Ascending aorta (tissue), 2 donors: ENCODE data around the gene UNC5A. TPM values are rescaled to one million over a fixed set of nuclear protein-coding genes. Genes with fewer than 3 reads are reported as not detected.

ENCODE experiments used
- DNase-seq, 2 donors: peaks; one replicate each; pipeline ENCODE4 v3.0.0-alpha.2; 2019; ENCODE audit warnings: low spot score in 2 of 2
- H3K27ac ChIP-seq, 2 donors: fragments of 200-600 bp; sonication (generic); one replicate each; pipeline ENCODE4 v1.5.1; 2016 to 2017; ENCODE audit warnings: mild to moderate bottlenecking in 1 of 2
- H3K27me3 ChIP-seq: fragments of 200-600 bp; sonication (generic); one replicate; pipeline ENCODE4 v1.5.1; 2017
- H3K36me3 ChIP-seq, 2 donors: fragments of 200-600 bp; sonication (generic); one replicate each; pipeline ENCODE4 v1.5.1; 2016
- H3K4me1 ChIP-seq, 2 donors: fragments of 200-600 bp; sonication (generic); one replicate each; pipeline ENCODE4 v1.5.1; 2016 to 2017; ENCODE audit warnings: mild to moderate bottlenecking in 1 of 2
- H3K4me3 ChIP-seq, 2 donors: fragments of 200-600 bp; sonication (generic); one replicate each; pipeline ENCODE4 v1.5.1; 2016 to 2017; ENCODE audit warnings: mild to moderate bottlenecking in 1 of 2
- H3K9me3 ChIP-seq, 2 donors: fragments of 200-600 bp; sonication (generic); one replicate each; pipeline ENCODE4 v1.5.1; 2016
- intact Hi-C: fragments of 100-400 bp; cut with DNase I; formaldehyde crosslinking; loops from one replicate; pipeline ENCODE4 v1.15.1; 2023
- total RNA-seq: library from RNA; depleted of rRNA; stranded (reverse); fragments of >200 nt; gene quantifications from one replicate; pipeline ENCODE4 v1.1.0, GENCODE V29; 2016
- TF ChIP-seq, protein P1 (sequence below), 3 experiments: fragments of 200-600 bp in 2 of 3; fragments of 450-650 bp in 1 of 3; sonication (generic) in 2 of 3; IDR thresholded peaks; one replicate each; pipeline ENCODE4 v1.5.1; 2016 to 2019; ENCODE audit warnings: antibody characterized with exemption in 3 of 3, mild to moderate bottlenecking in 1 of 3, moderate library complexity in 1 of 3

The UNC5A gene
- total RNA-seq, 1 donor from 2014 or later: not detected

DNA sequence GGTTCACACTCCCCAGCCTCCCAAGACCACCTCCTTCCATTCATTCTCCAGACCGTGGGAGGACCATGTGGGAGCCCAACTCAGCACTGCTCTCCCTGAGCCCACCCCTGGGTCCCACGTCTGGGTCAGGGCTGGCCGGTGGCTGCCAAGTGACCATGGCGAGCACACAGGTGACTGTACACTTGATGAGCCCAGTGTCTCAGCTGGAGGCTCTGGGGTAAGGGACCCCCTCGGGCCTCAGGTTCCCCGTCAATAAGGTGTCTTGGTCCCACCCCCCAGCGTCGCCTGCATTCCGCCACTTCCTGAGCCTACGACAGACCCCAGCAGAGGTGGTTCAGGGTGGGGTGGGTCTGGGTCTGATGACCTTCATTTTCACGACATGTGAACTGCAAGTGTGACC, 50.0 kb downstream of the UNC5A start:
- H3K36me3 ChIP-seq: no peaks in the 10 kb centered on the region
- no peak for DNase-seq
- no peaks in the 10 kb centered on the region for H3K27me3 ChIP-seq
- H3K9me3 ChIP-seq: no peaks in the 10 kb centered on the region
- no peak overlapping the region for H3K27ac ChIP-seq
- TF ChIP-seq, protein P1, sequence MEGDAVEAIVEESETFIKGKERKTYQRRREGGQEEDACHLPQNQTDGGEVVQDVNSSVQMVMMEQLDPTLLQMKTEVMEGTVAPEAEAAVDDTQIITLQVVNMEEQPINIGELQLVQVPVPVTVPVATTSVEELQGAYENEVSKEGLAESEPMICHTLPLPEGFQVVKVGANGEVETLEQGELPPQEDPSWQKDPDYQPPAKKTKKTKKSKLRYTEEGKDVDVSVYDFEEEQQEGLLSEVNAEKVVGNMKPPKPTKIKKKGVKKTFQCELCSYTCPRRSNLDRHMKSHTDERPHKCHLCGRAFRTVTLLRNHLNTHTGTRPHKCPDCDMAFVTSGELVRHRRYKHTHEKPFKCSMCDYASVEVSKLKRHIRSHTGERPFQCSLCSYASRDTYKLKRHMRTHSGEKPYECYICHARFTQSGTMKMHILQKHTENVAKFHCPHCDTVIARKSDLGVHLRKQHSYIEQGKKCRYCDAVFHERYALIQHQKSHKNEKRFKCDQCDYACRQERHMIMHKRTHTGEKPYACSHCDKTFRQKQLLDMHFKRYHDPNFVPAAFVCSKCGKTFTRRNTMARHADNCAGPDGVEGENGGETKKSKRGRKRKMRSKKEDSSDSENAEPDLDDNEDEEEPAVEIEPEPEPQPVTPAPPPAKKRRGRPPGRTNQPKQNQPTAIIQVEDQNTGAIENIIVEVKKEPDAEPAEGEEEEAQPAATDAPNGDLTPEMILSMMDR (IDR thresholded peaks at IDR 0.05): no peak
- H3K4me1 ChIP-seq: no peaks in the 10 kb centered on the region
- no peak overlapping the region for H3K4me3 ChIP-seq
- intact Hi-C loops: no loop called here

DNA sequence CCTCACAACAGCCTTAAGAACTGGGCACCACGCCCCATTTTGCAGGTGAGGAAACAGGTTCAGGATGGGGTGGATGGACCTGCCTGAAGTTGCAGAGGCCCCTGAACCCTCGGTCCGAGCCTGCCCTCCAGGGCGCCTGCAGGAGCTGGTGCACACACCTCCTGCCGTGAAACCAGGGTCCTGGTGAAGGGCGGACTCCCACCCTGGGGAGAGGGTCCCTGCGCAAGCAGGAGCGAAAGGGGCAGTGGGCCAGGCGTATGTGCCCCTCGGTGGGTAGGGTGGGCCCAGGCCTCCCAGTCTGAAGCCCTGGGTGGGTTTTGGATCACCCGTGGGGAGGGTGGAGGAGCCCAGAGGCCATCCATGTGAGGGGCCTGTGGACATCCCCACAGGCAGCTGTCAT, 50.9 kb downstream of the UNC5A start:
- no peak for DNase-seq
- H3K4me1 ChIP-seq: no peaks in the 10 kb centered on the region
- no peaks in the 10 kb centered on the region for H3K27me3 ChIP-seq
- H3K36me3 ChIP-seq: no peaks in the 10 kb centered on the region
- TF ChIP-seq, protein P1 (IDR thresholded peaks at IDR 0.05): no peak
- intact Hi-C loops: no loop called here
- no peak overlapping the region for H3K4me3 ChIP-seq
- H3K27ac ChIP-seq: no peak overlapping the region
- H3K9me3 ChIP-seq: no peaks in the 10 kb centered on the region

DNA sequence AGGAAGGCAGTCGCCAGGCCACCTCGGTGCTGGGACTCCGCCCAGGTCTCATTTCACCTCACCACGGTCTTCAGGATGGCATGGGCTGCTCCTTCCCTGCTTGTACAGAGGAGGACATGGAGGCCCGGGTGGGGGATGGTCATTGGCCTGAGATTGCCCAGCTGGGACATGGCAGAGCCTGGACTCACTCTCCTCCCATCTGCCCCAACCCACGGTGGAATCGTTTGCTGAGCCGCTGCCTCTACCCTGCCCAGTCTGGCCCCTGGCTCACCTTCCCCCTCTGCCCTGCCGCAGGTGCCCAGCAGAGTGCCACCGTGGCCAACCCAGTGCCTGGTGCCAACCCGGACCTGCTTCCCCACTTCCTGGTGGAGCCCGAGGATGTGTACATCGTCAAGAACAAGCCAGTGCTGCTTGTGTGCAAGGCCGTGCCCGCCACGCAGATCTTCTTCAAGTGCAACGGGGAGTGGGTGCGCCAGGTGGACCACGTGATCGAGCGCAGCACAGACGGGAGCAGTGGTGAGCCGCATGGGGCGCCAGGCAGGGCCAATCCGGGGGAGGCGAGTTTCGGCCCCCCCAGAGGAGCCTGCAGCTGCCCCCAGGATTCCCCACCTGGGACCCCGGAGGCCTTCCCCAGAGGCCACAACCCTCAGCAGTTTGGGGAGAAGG, 52.1 kb downstream of the UNC5A start:
- no peak overlapping the region for H3K4me3 ChIP-seq
- no peaks in the 10 kb centered on the region for H3K27me3 ChIP-seq
- TF ChIP-seq, protein P1 (IDR thresholded peaks at IDR 0.05): no peak
- H3K27ac ChIP-seq: no peak overlapping the region
- no peaks in the 10 kb centered on the region for H3K36me3 ChIP-seq
- no peak for DNase-seq
- intact Hi-C loops: no loop called here
- H3K9me3 ChIP-seq: no peaks in the 10 kb centered on the region
- no peaks in the 10 kb centered on the region for H3K4me1 ChIP-seq

DNA sequence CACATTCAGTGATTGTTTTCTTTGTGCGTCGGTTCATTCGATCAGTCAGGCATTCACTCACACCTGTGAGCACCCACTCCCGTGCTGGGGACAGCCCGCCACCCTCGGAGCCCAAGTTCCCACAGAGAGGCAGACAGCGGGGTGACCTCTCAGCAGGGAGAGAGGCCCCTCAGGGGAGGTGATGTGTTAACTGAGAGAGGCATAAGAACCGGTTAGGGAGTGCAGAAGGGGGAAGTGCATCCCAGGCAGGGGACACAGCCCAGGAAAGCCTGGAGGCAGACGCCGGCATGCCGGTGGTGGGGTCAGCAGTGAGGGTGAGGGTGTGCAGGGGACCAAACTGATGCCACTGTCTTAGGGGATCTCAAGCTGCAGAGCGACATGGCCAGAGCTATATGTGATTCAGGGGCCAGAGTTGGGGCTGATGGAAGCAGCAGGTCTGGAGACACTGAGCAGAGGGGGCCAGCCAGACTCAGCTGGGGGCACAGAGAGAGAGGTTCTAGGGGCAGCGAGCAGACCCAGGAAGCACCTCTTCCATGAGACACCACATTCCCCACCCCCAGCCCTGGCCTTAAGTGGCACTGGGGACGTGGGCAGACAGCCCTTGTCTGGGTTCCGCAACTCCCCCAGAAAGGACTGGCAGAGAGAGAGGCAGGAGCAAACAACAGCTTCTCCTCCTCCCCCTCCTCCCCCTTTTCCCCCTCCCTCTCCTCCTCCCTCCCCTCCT, 52.8 kb downstream of the UNC5A start:
- no peaks in the 10 kb centered on the region for H3K27me3 ChIP-seq
- no peak for DNase-seq
- no peaks in the 10 kb centered on the region for H3K36me3 ChIP-seq
- no peaks in the 10 kb centered on the region for H3K4me1 ChIP-seq
- no peak overlapping the region for H3K4me3 ChIP-seq
- H3K27ac ChIP-seq: no peak overlapping the region
- intact Hi-C loops: no loop called here
- TF ChIP-seq, protein P1 (IDR thresholded peaks at IDR 0.05): no peak
- no peaks in the 10 kb centered on the region for H3K9me3 ChIP-seq

DNA sequence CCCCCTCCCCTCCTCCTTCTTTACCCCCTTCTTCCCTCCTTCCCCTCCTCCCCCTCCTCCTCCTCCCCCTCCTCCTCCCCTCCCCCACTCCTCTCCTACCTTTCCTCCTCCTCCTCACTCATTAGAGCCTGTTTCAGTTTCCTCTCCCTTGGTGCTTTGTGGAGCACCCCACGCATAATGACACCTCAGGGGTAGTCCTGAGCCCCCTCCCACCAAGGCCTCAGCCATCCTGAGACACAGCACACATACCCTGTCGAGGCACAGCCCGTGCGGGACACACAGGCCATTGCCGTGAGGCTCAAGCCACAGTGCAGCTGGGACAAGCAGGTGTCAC, 53.4 kb downstream of the UNC5A start:
- H3K27ac ChIP-seq: no peak overlapping the region
- no peaks in the 10 kb centered on the region for H3K27me3 ChIP-seq
- no peak overlapping the region for H3K4me3 ChIP-seq
- H3K9me3 ChIP-seq: no peaks in the 10 kb centered on the region
- H3K36me3 ChIP-seq: no peaks in the 10 kb centered on the region
- intact Hi-C loops: no loop called here
- H3K4me1 ChIP-seq: no peaks in the 10 kb centered on the region
- TF ChIP-seq, protein P1 (IDR thresholded peaks at IDR 0.05): no peak
- no peak for DNase-seq
